Adrenal gland (tissue), 12 donors: Measurements from ENCODE around the gene CHSY3. TPM values are rescaled to one million over a fixed set of nuclear protein-coding genes. Genes with fewer than 3 reads are reported as not detected.

ENCODE experiments used
- DNase-seq, 7 donors: peaks; one replicate each; pipeline ENCODE4 v3.0.0-alpha.2; 2019 to 2020
- H3K27ac ChIP-seq, 5 donors: fragments of 200-600 bp; sonication (generic) in 4 of 5; 1 replicate in 3 of 5; 2 replicates in 2 of 5; pipeline versions ENCODE4 v1.5.1 to v1.8.0; 2016 to 2020; ENCODE audit warnings: mild to moderate bottlenecking in 1 of 5
- H3K27me3 ChIP-seq: fragments of 200-600 bp; 2 replicates; pipeline ENCODE4 v1.8.0; 2021
- H3K36me3 ChIP-seq, 2 donors: fragments of 200-600 bp; replicated peaks in 1 of 2; 1 replicate in 1 of 2; 2 replicates in 1 of 2; pipeline versions ENCODE4 v1.5.1 to v1.8.0; 2018 to 2022
- H3K4me1 ChIP-seq, 2 donors: fragments of 200-600 bp; replicated peaks in 1 of 2; 1 replicate in 1 of 2; 2 replicates in 1 of 2; pipeline versions ENCODE4 v1.5.1 to v1.8.0; 2018 to 2021
- H3K4me3 ChIP-seq, 4 donors: fragments of 200-600 bp; sonication (generic) in 3 of 4; one replicate each; pipeline ENCODE4 v1.5.1; 2016 to 2018
- H3K9me3 ChIP-seq, 3 donors: fragments of 200-600 bp; sonication (generic) in 1 of 3; replicated peaks in 1 of 3; 1 replicate in 2 of 3; 2 replicates in 1 of 3; pipeline versions ENCODE4 v1.5.1 to v1.8.0; 2016 to 2021
- POLR2A ChIP-seq, 2 donors: fragments of 450-650 bp; IDR thresholded peaks; one replicate each; pipeline ENCODE4 v1.6.1; 2017; ENCODE audit warnings: antibody characterized with exemption in 2 of 2, mild to moderate bottlenecking in 2 of 2, moderate library complexity in 1 of 2
- WGBS, 4 donors: extraction: QIAGEN DNeasy Blood & Tissue Kit in 2 of 4; methylation state at CpG; one replicate each; pipeline versions ENCODE4 v1.1.5 to v1.1.7; 2013 to 2017; 5-methylcytosine and 5-hydroxymethylcytosine counted together
- intact Hi-C, 2 donors: fragments of 100-400 bp; cut with DNase I; formaldehyde crosslinking; loops; one replicate each; pipeline versions ENCODE4 v1.14.1 to v1.15.0; 2022 to 2023
- polyA plus RNA-seq, 3 donors: library from polyadenylated mRNA; stranded (reverse); fragments of 200-250 nt in 2 of 3; fragments of 350-450 nt in 1 of 3; fragmentation: Illumina TruSeq in 1 of 3; extraction: RNeasy Lipid Tissue Mini Kit (QIAGEN cat#74804) in 1 of 3; gene quantifications; one replicate each; pipeline ENCODE4 v1.2.3, GENCODE V29; 2013 to 2014
- total RNA-seq, 9 donors: library from RNA; depleted of rRNA in 4 of 9; stranded (reverse); fragments of >200 nt in 4 of 9; fragments of 120-200 nt in 1 of 9; fragmentation: NEBNext Ultra II Directional in 1 of 9; extraction: Animal tissue kit (Norgen Biotek cat#: 25700) in 1 of 9; gene quantifications; one replicate each; pipeline versions ENCODE4 v1.1.0 to v1.2.4, GENCODE V29; 2013 to 2023
- TF ChIP-seq, protein P1 (sequence below), 6 experiments: fragments of 450-650 bp in 4 of 6; fragments of 200-600 bp in 2 of 6; sonication (generic) in 1 of 6; IDR thresholded peaks; 1 replicate in 5 of 6; 2 replicates in 1 of 6; pipeline versions ENCODE4 v1.5.1 to v1.8.0; 2016 to 2021; ENCODE audit warnings: antibody characterized with exemption in 6 of 6, mild to moderate bottlenecking in 2 of 6, moderate library complexity in 1 of 6
- donor health status: healthy with polysubstance abuse.
- donor health status: Bipolar disorder and iron deficiency.
- donor health status: DM: yes; HTN: yes; CAD: no.
- donor health status: DM: no; HTN: no; CAD: no.
- donor health status: DM: no; HTN: no; CAD: no.
- donor health status: DM: yes; HTN: yes; CAD: no.

The CHSY3 gene
- total and polyA plus RNA-seq, 12 donors: 0.08 to 2.5 (median 0.80) TPM

GRCh38 chr5:129884322-129884721, 19.9 kb upstream of the CHSY3 start:
- H3K27ac ChIP-seq: no peak overlapping the region
- TF ChIP-seq, protein P1, sequence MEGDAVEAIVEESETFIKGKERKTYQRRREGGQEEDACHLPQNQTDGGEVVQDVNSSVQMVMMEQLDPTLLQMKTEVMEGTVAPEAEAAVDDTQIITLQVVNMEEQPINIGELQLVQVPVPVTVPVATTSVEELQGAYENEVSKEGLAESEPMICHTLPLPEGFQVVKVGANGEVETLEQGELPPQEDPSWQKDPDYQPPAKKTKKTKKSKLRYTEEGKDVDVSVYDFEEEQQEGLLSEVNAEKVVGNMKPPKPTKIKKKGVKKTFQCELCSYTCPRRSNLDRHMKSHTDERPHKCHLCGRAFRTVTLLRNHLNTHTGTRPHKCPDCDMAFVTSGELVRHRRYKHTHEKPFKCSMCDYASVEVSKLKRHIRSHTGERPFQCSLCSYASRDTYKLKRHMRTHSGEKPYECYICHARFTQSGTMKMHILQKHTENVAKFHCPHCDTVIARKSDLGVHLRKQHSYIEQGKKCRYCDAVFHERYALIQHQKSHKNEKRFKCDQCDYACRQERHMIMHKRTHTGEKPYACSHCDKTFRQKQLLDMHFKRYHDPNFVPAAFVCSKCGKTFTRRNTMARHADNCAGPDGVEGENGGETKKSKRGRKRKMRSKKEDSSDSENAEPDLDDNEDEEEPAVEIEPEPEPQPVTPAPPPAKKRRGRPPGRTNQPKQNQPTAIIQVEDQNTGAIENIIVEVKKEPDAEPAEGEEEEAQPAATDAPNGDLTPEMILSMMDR (IDR thresholded peaks at IDR 0.05): no peak
- TF ChIP-seq POLR2A (IDR thresholded peaks at IDR 0.05): no peak
- intact Hi-C loops: no loop called here

DNA sequence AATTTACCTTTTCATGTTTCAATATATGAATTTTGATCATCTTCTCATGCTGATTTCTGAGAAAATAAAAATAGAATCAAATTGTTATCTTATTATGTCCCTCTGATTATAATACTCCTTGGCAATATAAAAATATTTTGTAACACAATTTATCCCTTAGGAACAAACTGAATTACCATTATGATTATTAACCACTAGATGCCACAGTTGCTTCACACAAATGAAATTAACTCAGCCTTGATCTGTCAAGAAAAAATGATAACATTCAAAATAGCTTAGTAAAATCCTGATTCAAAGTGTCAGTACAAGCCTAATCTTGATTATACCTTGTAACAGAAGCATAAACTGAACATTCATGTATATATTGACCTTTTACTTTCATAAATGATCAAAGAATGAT, 4.8 kb upstream of the CHSY3 start:
- no peak overlapping the region for H3K4me3 ChIP-seq
- TF ChIP-seq POLR2A (IDR thresholded peaks at IDR 0.05): no peak
- TF ChIP-seq, protein P1 (IDR thresholded peaks at IDR 0.05): peak in 5 of 6 experiments; percentile 27 to 59 (median 48)
- intact Hi-C loops: no loop called here
- no peak overlapping the region for H3K27ac ChIP-seq
- H3K9me3 ChIP-seq: no peaks in the 10 kb centered on the region
- H3K27me3 ChIP-seq: no peaks in the 10 kb centered on the region
- DNase-seq: no peak
- H3K36me3 ChIP-seq: no peaks in the 10 kb centered on the region
- no peaks in the 10 kb centered on the region for H3K4me1 ChIP-seq

More at GRCh38 chr5:129884322-129884721, 19.9 kb upstream of the CHSY3 start:
- Histone ChIP-seq H3K4me3 (no peak overlapping the region), H3K4me1 (no peaks in the 10 kb centered on the region), H3K9me3 (no peaks in the 10 kb centered on the region), H3K36me3 (no peaks in the 10 kb centered on the region), H3K27me3 (no peaks in the 10 kb centered on the region)
- WGBS, 4 donors: 79 to 88% (median 83%) methylated on average over 1 of the region's 1 CpG
- DNase-seq: no peak

- intact Hi-C loops: no loop called here
- no peak for DNase-seq
- WGBS, 4 donors: 83 to 93% (median 91%) methylated on average over 6 of the region's 6 CpGs
- Histone ChIP-seq H3K4me3 (no peak overlapping the region), H3K36me3 (no peaks in the 10 kb centered on the region), H3K9me3 (no peaks in the 10 kb centered on the region), H3K27me3 (no peaks in the 10 kb centered on the region), H3K4me1 (peaks cover 6 to 11% of the 10 kb centered on the region in 2 donors), H3K27ac (no peak overlapping the region)
- TF ChIP-seq, protein P1 (IDR thresholded peaks at IDR 0.05): no peak
These were observed 1.4 kb upstream of the CHSY3 start for GRCh38 chr5:129902816-129903215.

DNA sequence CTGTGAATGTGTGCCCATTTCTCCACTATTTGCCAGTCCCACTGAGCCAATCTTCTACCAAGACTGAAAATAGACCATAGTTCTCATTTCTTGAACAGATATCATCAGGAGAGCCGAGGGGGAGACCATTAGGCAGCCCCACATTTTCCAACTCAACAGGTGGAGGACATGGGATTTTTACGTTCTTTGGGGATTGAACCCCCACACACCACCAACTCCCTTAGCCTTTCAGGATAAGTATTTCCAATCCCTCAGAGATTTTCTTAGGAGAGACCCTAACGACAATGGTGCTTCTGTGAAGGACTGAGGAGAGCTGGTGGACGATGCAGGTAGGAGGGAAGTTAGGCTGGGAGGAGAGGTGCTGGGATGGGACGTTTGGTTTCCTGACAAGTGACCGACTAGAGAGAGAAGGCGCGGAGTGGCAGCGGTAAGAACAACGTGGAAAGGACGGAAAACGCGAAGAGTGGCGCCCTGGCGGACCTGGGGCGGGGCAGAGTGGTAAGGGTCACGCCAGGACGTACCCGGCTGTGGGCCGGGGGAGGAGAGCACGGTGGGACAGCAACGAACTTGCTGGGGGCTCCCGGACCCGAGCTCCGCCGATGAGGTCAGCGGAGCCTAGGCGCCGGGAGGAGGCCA, 681 bp upstream of the CHSY3 start:
- Histone ChIP-seq H3K4me3 (peak overlapping the region in 3 of 4 donors; percentile 26 to 72 (median 62)), H3K27ac (peak overlapping the region in 3 of 5 donors; percentile 2 to 76 (median 52)), H3K4me1 (peaks cover 6 to 11% of the 10 kb centered on the region in 2 donors), H3K9me3 (no peaks in the 10 kb centered on the region), H3K27me3 (no peaks in the 10 kb centered on the region), H3K36me3 (no peaks in the 10 kb centered on the region)
- WGBS, 4 donors: 5 to 18% (median 7%) methylated on average over 22 to 29 of the region's 29 CpGs
- DNase-seq: no peak
- TF ChIP-seq, protein P1 (IDR thresholded peaks at IDR 0.05): no peak
- TF ChIP-seq POLR2A (IDR thresholded peaks at IDR 0.05): no peak
- intact Hi-C loops: no loop called here
